Body of pancreas (tissue), 4 donors: Measurements from ENCODE around the gene PPP3R1.

Experiments used
- POLR2A ChIP-seq, 3 donors: fragments of 450-650 bp; IDR thresholded peaks; one replicate each; pipeline ENCODE4 v1.6.1; 2016; ENCODE audit warnings: antibody characterized with exemption in 3 of 3, mild to moderate bottlenecking in 2 of 3
- TF ChIP-seq, protein P1 (sequence below), 7 experiments: fragments of 450-650 bp in 4 of 7; fragments of 200-600 bp in 3 of 7; sonication (generic) in 3 of 7; IDR thresholded peaks; one replicate each; pipeline ENCODE4 v1.5.1; 2016 to 2019; ENCODE audit warnings: antibody characterized with exemption in 7 of 7

DNA sequence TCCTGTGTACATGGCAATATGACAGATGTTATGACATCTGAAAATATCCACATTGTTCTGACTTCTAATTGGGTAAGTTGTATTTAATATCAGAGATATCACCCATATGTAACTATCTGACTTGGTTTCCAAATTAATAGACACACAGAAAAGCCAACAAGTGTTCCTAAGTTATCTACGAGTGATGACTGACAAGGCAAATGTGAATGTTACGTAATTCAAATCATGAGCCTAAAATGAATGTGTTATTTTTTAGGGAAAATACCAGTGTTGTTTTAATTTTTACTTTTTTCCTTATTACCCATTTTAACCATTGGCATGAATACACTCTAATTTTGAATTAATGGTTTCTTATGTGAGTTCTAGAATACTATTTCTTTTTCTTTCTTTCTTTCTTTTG lies 110.5 kb downstream of the PPP3R1 start:
- TF ChIP-seq, protein P1, sequence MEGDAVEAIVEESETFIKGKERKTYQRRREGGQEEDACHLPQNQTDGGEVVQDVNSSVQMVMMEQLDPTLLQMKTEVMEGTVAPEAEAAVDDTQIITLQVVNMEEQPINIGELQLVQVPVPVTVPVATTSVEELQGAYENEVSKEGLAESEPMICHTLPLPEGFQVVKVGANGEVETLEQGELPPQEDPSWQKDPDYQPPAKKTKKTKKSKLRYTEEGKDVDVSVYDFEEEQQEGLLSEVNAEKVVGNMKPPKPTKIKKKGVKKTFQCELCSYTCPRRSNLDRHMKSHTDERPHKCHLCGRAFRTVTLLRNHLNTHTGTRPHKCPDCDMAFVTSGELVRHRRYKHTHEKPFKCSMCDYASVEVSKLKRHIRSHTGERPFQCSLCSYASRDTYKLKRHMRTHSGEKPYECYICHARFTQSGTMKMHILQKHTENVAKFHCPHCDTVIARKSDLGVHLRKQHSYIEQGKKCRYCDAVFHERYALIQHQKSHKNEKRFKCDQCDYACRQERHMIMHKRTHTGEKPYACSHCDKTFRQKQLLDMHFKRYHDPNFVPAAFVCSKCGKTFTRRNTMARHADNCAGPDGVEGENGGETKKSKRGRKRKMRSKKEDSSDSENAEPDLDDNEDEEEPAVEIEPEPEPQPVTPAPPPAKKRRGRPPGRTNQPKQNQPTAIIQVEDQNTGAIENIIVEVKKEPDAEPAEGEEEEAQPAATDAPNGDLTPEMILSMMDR (IDR thresholded peaks at IDR 0.05): no peak
- no peak for TF ChIP-seq POLR2A (IDR thresholded peaks at IDR 0.05)
